Activated CD8-positive, alpha-beta memory T cell treated with anti-CD3 and anti-CD28 coated beads, Interleukin-2, amount 50 U/mL, for 1 hour (primary cell): ENCODE results near the gene SPTBN1.

Source experiments
- DNase-seq: peaks from one replicate; pipeline ENCODE4 v3.0.0-alpha.2; 2020; ENCODE audit errors: extremely low read depth

Gene SPTBN1

GRCh38 chr2:54434229-54434628, 21.9 kb upstream of the SPTBN1 start:
- DNase-seq = no peak

- no peak for DNase-seq
These were observed 21.4 kb upstream of the SPTBN1 start for GRCh38 chr2:54434711-54435110.

DNA sequence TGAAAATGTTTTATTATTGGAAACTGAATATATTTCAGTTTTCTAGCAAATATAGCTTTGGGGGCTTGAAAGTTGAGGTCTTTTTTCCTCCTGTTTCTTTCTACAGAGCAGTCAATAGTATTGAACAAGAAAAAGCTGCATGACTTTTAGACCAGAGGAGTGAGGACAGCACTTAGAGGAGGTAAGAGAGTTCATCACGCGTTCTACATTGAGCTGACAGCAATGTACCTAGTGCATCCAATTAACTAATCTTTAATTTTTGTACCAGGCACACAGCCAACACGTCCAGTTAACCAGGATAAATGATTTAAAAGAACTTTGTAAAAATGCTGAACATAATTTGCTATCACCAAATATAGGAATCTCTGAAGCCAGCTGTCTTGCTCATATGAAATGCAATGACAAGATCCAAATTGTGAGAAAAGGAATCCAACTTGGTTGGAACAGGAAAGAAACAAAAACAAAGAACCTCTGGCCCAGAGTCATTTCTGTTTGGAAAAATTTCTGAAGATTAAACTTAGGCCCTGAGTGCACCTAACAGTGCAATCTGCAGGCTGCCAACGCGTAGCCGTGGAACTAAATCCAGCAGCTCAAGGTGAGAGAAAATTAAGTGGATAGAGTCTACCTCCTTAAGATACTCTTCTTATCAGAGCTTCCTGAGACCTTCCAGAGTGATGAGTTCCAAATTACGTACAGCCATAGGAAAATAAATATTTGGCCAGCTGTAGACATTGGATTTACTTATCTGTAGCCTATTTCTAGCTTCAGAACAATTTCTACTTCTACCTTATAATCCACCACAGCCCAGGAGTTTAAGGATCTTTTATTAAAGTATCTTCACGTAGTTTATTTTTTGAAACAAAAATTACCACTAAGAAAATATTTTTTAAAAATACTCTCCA, 20.6 kb upstream of the SPTBN1 start:
- DNase-seq = no peak

- no peak for DNase-seq
These were observed 18.5 kb upstream of the SPTBN1 start for GRCh38 chr2:54437588-54437987.

DNA sequence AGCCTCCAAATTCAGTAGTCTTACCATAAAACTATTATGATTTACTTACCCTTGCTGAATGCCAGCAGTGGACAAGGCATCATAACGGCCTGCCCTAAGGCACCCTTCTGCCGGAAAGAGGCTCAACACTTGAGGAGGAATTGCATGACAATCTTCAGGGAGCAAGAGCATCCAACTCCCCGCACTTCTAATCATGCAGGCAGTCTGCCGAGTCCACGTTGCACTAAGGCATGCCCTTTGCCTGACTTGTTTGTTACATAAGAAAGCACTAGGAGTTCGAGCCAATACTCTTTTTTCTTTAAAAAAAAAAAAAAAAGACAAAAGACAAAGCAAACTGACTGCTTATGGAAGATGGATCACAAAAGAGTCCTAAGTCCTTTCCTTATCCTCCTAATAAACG, 17.9 kb upstream of the SPTBN1 start:
- DNase-seq = no peak

DNA sequence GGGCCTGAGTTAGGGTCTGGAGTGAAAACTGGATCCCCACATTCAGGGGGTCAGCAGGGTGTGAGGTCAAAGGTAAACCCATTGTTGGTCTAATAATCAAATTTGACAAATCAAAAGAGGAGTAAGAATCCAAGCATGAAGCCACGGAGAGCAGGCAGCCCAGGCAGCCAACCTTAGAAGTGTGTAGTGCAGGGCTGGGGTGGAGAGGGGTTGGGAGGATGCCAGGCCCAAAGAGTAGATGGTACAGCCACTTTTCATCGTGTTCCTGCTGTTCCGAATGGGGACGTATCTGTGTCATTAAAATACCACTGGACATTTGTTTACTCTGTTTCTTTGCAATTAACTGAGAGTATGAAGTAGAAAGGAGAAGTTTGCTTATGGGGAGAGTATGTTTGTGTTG, 16.5 kb upstream of the SPTBN1 start:
- DNase-seq = no peak

DNA sequence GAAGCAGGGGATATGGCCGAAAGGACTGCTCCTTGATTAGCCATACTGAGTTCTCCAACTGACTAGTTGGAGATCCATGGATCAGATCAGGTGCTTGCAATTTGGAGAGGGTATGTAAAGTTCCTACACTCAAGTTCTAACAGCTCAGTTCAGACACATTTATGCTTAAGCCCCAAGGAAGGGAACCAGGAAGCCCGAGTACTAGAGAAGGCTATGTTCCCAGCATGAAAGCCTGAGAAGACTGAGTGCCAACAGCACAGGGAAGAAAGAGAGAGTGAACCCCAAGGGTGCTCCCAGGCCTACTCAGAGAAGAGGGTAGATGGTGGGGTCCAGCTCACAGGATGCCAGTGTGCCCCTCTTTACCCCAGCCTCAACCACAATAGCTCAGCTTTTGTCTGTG, 16.1 kb upstream of the SPTBN1 start:
- DNase-seq = no peak

GRCh38 chr2:54444503-54444902, 11.6 kb upstream of the SPTBN1 start:
- DNase-seq = no peak

- no peak for DNase-seq
These were observed 10.0 kb upstream of the SPTBN1 start for GRCh38 chr2:54446122-54446521.

GRCh38 chr2:54446625-54447024, 9.5 kb upstream of the SPTBN1 start:
- no peak for DNase-seq

DNA sequence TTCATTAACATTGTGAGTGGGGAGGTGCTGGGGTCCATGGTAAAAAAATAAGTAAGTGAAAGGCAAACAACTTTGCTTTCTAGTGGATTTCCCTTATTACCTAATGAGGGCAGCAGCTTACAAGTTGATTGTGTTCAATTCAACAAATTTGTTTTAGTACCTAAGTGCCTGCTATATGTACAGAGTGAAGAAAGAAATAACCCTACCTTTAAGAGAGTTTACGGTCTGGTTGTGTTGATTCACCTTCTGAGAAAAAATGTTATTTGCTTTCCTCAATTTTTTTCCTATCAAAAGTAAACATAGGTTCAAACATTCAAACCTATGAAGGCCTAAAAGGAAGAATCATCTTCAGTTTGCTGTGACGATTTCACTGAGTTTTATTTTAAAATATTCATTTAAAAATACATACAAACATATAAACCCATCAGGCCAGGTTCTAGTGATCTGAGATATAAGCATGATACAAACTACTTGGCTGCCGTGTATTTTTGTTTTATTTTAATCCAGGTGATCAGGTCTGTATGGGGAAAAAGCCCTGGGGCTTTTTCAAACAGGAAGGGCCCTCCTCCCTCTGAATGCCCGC, 1.5 kb upstream of the SPTBN1 start:
- no peak for DNase-seq

DNA sequence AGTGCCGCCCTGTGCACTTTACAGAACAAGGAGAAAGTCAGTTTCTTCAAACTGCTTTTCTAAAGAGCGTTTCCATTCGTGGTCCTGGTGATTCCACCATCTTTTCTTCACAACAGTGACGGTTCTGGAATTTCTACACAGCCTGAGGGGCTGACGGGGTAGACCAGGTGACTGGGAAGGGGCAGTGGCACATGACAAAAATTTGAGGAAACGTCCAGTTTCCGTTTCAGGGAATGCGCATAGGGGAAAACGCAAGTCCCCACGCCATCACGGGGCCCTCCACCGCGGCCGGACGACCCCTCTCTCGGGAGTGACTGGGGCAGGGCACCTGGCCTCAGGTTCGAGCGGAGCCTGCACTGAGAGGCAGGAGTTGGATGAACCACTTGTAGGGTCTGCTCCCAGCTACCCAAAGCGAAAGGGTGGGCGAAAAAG, 980 bp upstream of the SPTBN1 start:
- no peak for DNase-seq

DNA sequence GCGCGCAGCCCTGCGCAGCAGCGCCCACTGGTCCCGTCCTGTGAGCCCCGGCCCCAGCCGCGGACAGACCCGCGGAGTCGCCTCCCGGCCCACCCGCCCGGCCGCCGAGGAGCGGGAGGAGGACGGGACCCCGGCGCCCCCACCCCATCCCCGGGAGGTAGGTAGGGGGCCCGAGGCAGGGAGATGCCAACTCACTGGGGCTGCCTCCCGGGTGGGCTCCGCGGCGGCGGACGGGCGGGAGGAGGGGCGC, 160 bp downstream of the SPTBN1 start:
- DNase-seq = no peak

DNA sequence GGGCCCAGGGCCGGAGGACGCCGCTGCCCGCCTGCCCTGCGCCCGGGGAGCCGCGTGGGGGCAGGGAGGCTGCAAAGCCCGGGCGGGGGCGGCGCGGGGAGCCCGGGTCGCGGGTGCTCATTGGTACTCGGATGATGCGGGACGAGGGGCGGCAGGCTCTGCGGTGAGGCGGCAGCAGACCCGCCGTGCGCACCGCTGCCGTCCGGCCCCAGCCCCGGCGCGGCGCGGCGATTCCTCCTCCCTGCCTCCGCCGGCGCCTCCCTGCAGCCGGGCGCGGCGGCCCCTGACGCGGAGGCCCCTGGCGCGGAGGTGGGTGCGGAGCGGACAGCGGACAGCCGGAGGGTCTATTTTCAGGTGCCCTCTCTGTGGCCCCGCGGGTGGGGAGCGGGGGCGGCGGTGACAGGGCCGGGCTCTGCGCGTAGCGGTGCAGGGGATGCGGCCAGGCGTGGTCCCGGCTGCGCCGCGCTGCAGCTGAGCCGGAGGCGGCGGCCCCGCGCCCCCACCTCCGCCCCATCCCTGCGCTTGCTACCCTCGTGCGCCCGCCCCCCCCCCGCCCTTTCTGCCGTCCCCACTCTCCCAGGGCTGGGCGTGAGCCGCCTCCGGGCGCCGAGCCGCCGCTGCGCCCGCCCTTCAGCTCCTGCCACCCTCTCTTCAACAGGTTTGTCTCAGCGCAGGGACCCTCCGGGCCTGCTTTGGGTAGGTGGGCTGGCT, 640 bp downstream of the SPTBN1 start:
- DNase-seq = no peak

DNA sequence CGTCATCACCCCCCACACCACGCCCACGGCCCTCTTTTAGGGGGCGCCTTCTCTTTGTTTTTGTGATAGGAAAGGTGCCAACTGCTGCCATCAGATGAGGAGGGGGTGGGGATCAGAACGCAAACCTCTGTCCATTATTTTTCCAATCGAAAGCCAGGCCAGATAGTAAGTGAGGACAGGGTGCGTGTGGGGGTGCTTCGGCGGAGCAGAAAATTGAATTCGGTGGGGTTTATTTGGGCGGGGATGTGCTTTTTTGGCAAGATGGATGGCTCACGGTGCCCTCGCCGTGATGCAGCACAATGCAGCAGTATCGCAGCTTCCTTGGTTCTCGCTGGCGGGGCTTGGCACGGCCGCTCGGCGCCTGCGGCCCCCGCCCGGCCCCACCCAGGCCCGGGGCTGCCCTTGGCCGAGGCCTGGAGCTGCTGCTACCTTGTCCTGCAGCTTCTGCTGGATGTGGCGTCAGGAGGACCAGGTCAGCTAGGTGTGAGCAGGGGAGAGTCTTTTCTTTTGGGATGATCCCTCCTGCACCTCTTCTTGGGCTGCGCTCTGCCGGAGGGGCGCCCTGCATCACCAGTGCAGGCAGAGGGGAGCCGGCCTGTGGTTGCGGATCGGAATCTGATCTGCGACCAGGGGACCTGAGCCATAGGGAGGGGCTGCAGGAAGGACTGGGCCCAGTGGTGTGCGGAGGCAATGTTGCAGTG, 1.3 kb downstream of the SPTBN1 start:
- DNase-seq = no peak

- no peak for DNase-seq
These were observed 2.9 kb downstream of the SPTBN1 start for GRCh38 chr2:54459037-54459441.

- DNase-seq = no peak
These were observed 5.1 kb downstream of the SPTBN1 start for GRCh38 chr2:54461261-54461660.

DNA sequence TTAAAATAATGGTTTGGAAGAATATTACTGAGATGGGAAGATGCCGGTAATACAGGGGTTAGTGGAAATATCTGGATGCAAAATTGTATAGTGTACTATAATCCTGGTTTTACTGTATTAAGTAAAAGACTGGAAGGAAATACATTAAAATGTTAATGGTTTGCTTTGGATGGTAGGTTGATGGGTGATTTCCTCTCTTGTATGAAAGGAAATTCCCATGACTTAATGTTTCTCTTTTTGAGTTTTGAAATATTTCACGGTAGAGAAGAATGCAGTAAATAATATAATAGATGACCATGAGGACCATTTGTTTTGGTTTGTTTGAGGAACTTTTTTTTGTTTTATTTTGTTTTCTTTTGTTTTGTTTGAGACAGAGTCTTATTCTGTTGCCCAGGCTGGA, 8.2 kb downstream of the SPTBN1 start:
- no peak for DNase-seq

DNA sequence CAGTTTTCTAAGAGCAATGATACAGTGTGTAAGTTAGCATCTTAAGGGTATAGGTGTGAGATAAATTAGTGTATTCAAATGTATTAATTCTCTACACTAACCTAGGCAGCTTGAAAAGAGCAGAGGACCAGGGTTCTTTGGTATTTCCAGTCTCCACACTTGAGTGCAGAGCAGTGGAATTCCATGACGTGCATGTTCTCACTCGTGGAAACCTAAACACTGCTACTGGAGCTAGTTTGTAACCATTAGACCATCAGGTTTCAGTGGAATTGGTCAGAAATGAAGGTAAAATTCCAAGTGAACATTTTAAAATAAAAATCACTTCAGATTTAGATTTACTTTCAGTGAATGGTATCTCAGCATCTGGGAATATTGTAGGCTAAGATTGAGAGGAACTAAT, 9.0 kb downstream of the SPTBN1 start:
- DNase-seq = no peak

DNA sequence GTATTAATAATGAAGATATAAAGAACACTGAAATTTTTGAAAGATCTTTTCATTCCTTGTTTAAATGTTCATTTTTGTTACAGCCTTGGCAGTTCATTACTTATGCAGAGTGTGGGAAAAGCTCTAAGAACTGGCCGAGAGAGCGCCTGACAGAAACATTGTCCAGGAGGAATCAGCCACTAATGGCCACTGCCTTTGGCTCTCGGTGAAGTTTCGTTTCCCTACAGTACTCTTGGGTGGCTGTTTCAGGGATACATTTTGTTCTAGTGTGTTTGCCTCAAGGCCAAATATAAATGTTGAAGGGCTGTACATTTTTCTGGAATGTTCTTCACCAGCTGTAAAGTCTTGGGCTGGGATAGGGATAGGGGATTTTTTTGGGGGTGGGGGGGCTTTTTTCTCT, 10.7 kb downstream of the SPTBN1 start:
- no peak for DNase-seq

DNA sequence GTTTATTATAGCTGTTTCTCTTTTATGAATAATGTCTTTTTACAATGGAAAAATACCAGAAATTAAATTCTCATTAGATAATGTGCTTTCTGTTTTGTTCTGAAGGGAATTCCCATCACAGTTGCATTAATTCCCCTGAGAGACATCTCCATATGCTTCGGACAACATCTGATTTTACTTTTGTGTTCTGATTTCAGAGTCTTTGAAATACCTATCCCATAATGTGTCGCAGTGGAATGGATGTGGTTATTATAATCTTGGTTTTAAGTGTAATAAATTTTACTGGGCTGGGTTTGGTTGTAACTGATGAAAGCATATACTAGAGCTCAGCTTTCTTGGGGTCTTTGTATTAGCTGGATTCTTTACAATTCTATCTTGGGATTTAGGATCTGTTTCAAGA, 12.5 kb downstream of the SPTBN1 start:
- DNase-seq = no peak

- no peak for DNase-seq
These were observed 13.4 kb downstream of the SPTBN1 start for GRCh38 chr2:54469484-54470053.
